Measurements from ENCODE around the gene CEP126. TPM values are rescaled to one million over a fixed set of nuclear protein-coding genes. Genes with fewer than 3 reads are reported as not detected.

Gene CEP126
- total RNA-seq, 1 donor from 2014 or later, result 0.71 TPM

- Histone ChIP-seq H3K36me3 (ENCODE audit: control insufficient read depth, insufficient read depth, low read length) (no peaks in the 10 kb centered on the region), H3K27me3 (ENCODE audit: control insufficient read depth, insufficient read depth, low read length) (no peaks in the 10 kb centered on the region), H3K4me3 (ENCODE audit: low read depth, low read length) (no peak overlapping the region)
- DNase-seq (ENCODE audit: low read depth), result peak; percentile 51
- peak; percentile 45 for TF ChIP-seq CTCF (IDR thresholded peaks at IDR 0.05; ENCODE audit: insufficient read depth, low read length, poor library complexity, severe bottlenecking)
Observed at GRCh38 chr11:101880222-101880621, 34.6 kb upstream of the CEP126 start.

GRCh38 chr11:101881586-101881985, 33.2 kb upstream of the CEP126 start:
- Histone ChIP-seq H3K27me3 (ENCODE audit: control insufficient read depth, insufficient read depth, low read length) (no peaks in the 10 kb centered on the region), H3K36me3 (ENCODE audit: control insufficient read depth, insufficient read depth, low read length) (no peaks in the 10 kb centered on the region), H3K4me3 (ENCODE audit: low read depth, low read length) (no peak overlapping the region)
- TF ChIP-seq CTCF (IDR thresholded peaks at IDR 0.05; ENCODE audit: insufficient read depth, low read length, poor library complexity, severe bottlenecking), result no peak
- DNase-seq (ENCODE audit: low read depth), result no peak

GRCh38 chr11:101885631-101886030, 29.2 kb upstream of the CEP126 start:
- no peak for DNase-seq (ENCODE audit: low read depth)
- no peak overlapping the region for H3K4me3 ChIP-seq (ENCODE audit: low read depth, low read length)
- H3K27me3 ChIP-seq (ENCODE audit: control insufficient read depth, insufficient read depth, low read length), result no peaks in the 10 kb centered on the region
- H3K36me3 ChIP-seq (ENCODE audit: control insufficient read depth, insufficient read depth, low read length), result no peaks in the 10 kb centered on the region
- TF ChIP-seq CTCF (IDR thresholded peaks at IDR 0.05; ENCODE audit: insufficient read depth, low read length, poor library complexity, severe bottlenecking), result no peak

GRCh38 chr11:101889767-101890166, 25.0 kb upstream of the CEP126 start:
- Histone ChIP-seq H3K4me3 (ENCODE audit: low read depth, low read length) (no peak overlapping the region), H3K27me3 (ENCODE audit: control insufficient read depth, insufficient read depth, low read length) (no peaks in the 10 kb centered on the region), H3K36me3 (ENCODE audit: control insufficient read depth, insufficient read depth, low read length) (no peaks in the 10 kb centered on the region)
- DNase-seq (ENCODE audit: low read depth), result no peak
- TF ChIP-seq CTCF (IDR thresholded peaks at IDR 0.05; ENCODE audit: insufficient read depth, low read length, poor library complexity, severe bottlenecking), result no peak

GRCh38 chr11:101894505-101894904, 20.3 kb upstream of the CEP126 start:
- no peak for DNase-seq (ENCODE audit: low read depth)
- Histone ChIP-seq H3K36me3 (ENCODE audit: control insufficient read depth, insufficient read depth, low read length) (no peaks in the 10 kb centered on the region), H3K4me3 (ENCODE audit: low read depth, low read length) (no peak overlapping the region), H3K27me3 (ENCODE audit: control insufficient read depth, insufficient read depth, low read length) (no peaks in the 10 kb centered on the region)
- TF ChIP-seq CTCF (IDR thresholded peaks at IDR 0.05; ENCODE audit: insufficient read depth, low read length, poor library complexity, severe bottlenecking), result no peak

GRCh38 chr11:101907815-101908214, 7.0 kb upstream of the CEP126 start:
- no peaks in the 10 kb centered on the region for H3K36me3 ChIP-seq (ENCODE audit: control insufficient read depth, insufficient read depth, low read length)
- no peaks in the 10 kb centered on the region for H3K27me3 ChIP-seq (ENCODE audit: control insufficient read depth, insufficient read depth, low read length)
- H3K4me3 ChIP-seq (ENCODE audit: low read depth, low read length), result no peak overlapping the region
- no peak for DNase-seq (ENCODE audit: low read depth)
- no peak for TF ChIP-seq CTCF (IDR thresholded peaks at IDR 0.05; ENCODE audit: insufficient read depth, low read length, poor library complexity, severe bottlenecking)
